B cell (primary cell): ENCODE measurements around the gene RPTOR. TPM values are rescaled to one million over a fixed set of nuclear protein-coding genes. Genes with fewer than 3 reads are reported as not detected.

Experiments used
- ATAC-seq: fragments of 200-7000 bp; cut with Tn5 transposase; one replicate; pipeline ENCODE4 v1.10.0; 2021; ENCODE audit warnings: low read depth, mild to moderate bottlenecking, moderate number of reproducible peaks, moderate library complexity
- CTCF ChIA-PET: fragments of 350-600 bp; sonication (Branson Sonifier 250); formaldehyde crosslinking; loops from one replicate; lab custom pipeline; 2021; ENCODE audit warnings: antibody characterized with exemption, inconsistent platforms; lab: Charles Lee
- POLR2A ChIA-PET: fragments of 350-600 bp; sonication (Branson Sonifier 250); formaldehyde crosslinking; loops from one replicate; lab custom pipeline; 2021; ENCODE audit warnings: antibody characterized with exemption; lab: Charles Lee
- DNase-seq: peaks from one replicate; pipeline ENCODE4 v3.0.0; 2013
- H2AFZ ChIP-seq: 2 replicates; pipeline ENCODE4 v1.6.1; 2012; ENCODE audit warnings: mild to moderate bottlenecking, low read depth, low read length; ENCODE audit not compliant: insufficient read depth, poor library complexity, severe bottlenecking
- H3K27ac ChIP-seq, 2 donors: 1 replicate in 1 of 2; 2 replicates in 1 of 2; pipeline ENCODE4 v1.5.1; 2012 to 2013; ENCODE audit warnings: low read length in 2 of 2, mild to moderate bottlenecking in 2 of 2, moderate library complexity in 1 of 2
- H3K27me3 ChIP-seq, 4 experiments: fragments of 200-600 bp in 1 of 4; sonication (generic) in 1 of 4; replicated peaks in 1 of 4; 1 replicate in 2 of 4; 2 replicates in 2 of 4; pipeline versions ENCODE4 v1.6.1 to v1.7.0; 2013 to 2016; ENCODE audit warnings: low read length in 3 of 4, mild to moderate bottlenecking in 2 of 4, mixed read lengths in 1 of 4, moderate library complexity in 1 of 4; ENCODE audit not compliant: insufficient read depth in 4 of 4, control insufficient read depth in 3 of 4; ENCODE audit errors: control extremely low read depth in 1 of 4
- H3K36me3 ChIP-seq, 2 experiments: replicated peaks in 1 of 2; 1 replicate in 1 of 2; 2 replicates in 1 of 2; pipeline versions ENCODE4 v1.6.1 to v1.7.1; 2013; ENCODE audit warnings: low read length in 1 of 2; ENCODE audit not compliant: insufficient read depth in 2 of 2, control insufficient read depth in 1 of 2; ENCODE audit errors: control extremely low read depth in 1 of 2, extremely low read depth in 1 of 2
- H3K4me1 ChIP-seq, 2 donors: fragments of 200-600 bp in 1 of 2; sonication (generic) in 1 of 2; 1 replicate in 1 of 2; 2 replicates in 1 of 2; pipeline versions ENCODE4 v1.5.1 to v1.6.1; 2013 to 2017; ENCODE audit warnings: low read length in 2 of 2; ENCODE audit not compliant: control insufficient read depth in 2 of 2, insufficient read depth in 2 of 2
- H3K4me2 ChIP-seq: replicated peaks from 2 replicates; pipeline ENCODE3; 2012; ENCODE audit warnings: mild to moderate bottlenecking, low read depth, low read length; ENCODE audit not compliant: poor library complexity, severe bottlenecking
- H3K4me3 ChIP-seq, 5 experiments: fragments of 200-600 bp in 1 of 5; sonication (generic) in 1 of 5; 1 replicate in 3 of 5; 2 replicates in 2 of 5; pipeline versions ENCODE4 v1.5.1 to v1.7.0; 2011 to 2016; ENCODE audit warnings: low read length in 4 of 5, mild to moderate bottlenecking in 4 of 5, low read depth in 2 of 5, control low read depth in 1 of 5, moderate library complexity in 1 of 5; ENCODE audit not compliant: insufficient read depth in 1 of 5; ENCODE audit errors: control extremely low read depth in 1 of 5, extremely low read depth in 1 of 5
- H3K79me2 ChIP-seq: fragments of 200-600 bp; sonication (generic); one replicate; pipeline ENCODE4 v1.6.0; 2016; ENCODE audit warnings: low read length; ENCODE audit not compliant: control insufficient read depth, insufficient read depth
- H3K9ac ChIP-seq: fragments of 200-600 bp; sonication (generic); 2 replicates; pipeline ENCODE4 v1.6.1; 2017; ENCODE audit warnings: mild to moderate bottlenecking, low read length, moderate library complexity
- H3K9me3 ChIP-seq, 3 donors: one replicate each; pipeline versions ENCODE4 v1.6.1 to v1.7.1; 2013; ENCODE audit warnings: low read length in 2 of 3; ENCODE audit not compliant: control insufficient read depth in 2 of 3, insufficient read depth in 1 of 3; ENCODE audit errors: control extremely low read depth in 1 of 3
- H4K20me1 ChIP-seq: 2 replicates; pipeline ENCODE4 v1.6.0; 2012; ENCODE audit warnings: mild to moderate bottlenecking, low read length; ENCODE audit not compliant: insufficient read depth, control insufficient read depth, poor library complexity, severe bottlenecking
- H3K27ac Mint-ChIP-seq: one replicate; pipeline ENCODE4 v1.8.0; 2021; ENCODE audit warnings: mixed read lengths
- H3K27me3 Mint-ChIP-seq: one replicate; pipeline ENCODE4 v1.8.0; 2021; ENCODE audit warnings: mixed read lengths
- H3K4me1 Mint-ChIP-seq: one replicate; pipeline ENCODE4 v1.8.0; 2021; ENCODE audit warnings: mixed read lengths
- H3K4me3 Mint-ChIP-seq: one replicate; pipeline ENCODE4 v1.8.0; 2021; ENCODE audit warnings: mixed read lengths
- H3K9me3 Mint-ChIP-seq: one replicate; pipeline ENCODE4 v1.8.0; 2022; ENCODE audit warnings: mixed read lengths; ENCODE audit not compliant: insufficient read depth
- EZH2 ChIP-seq: IDR thresholded peaks from 2 replicates; pipeline ENCODE4 v1.6.1; 2012; ENCODE audit warnings: borderline replicate concordance, low read depth, mild to moderate bottlenecking, moderate library complexity, low read length; ENCODE audit not compliant: insufficient read depth, poor library complexity, severe bottlenecking
- WGBS: methylation state at CpG from one replicate; pipeline ENCODE4 v1.1.5; 2013; ENCODE audit warnings: missing lambda C conversion rate; ENCODE audit not compliant: insufficient coverage; 5-methylcytosine and 5-hydroxymethylcytosine counted together
- intact Hi-C: fragments of 100-400 bp; cut with micrococcal nuclease; formaldehyde crosslinking; loops from one replicate; pipeline ENCODE4 v1.10.0; 2022
- polyA plus RNA-seq: library from polyadenylated mRNA; depleted of rRNA; stranded (reverse); fragments of >200 nt; gene quantifications from 2 replicates; pipeline ENCODE4 v1.2.3, GENCODE V29; 2012
- total RNA-seq, 2 donors: library from RNA; stranded (reverse); fragments of 120-200 nt in 1 of 2; gene quantifications; 1 replicate in 1 of 2; 2 replicates in 1 of 2; pipeline versions ENCODE4 v1.2.3 to v1.2.4, GENCODE V29; 2013 to 2022
- TF ChIP-seq, protein P1 (sequence below): fragments of 200-600 bp; IDR thresholded peaks from one replicate; pipeline ENCODE4 v1.8.0; 2022; ENCODE audit warnings: antibody characterized with exemption, mild to moderate bottlenecking

RPTOR gene
- total and polyA plus RNA-seq, 2 donors (not counting 1 experiment from before 2014, with no cell fraction given), result 13.4 to 58.8 TPM

- Histone ChIP-seq H4K20me1 (peaks cover 75% of the 10 kb centered on the region), H3K9me3 (no peaks in the 10 kb centered on the region), H3K4me3 (no peak overlapping the region), H3K9ac (no peak overlapping the region), H3K27ac (no peak overlapping the region), H3K36me3 (no peaks in the 10 kb centered on the region), H2AFZ (no peak overlapping the region), H3K27me3 (no peaks in the 10 kb centered on the region), H3K79me2 (peaks cover 88% of the 10 kb centered on the region), H3K4me2 (no peak overlapping the region), H3K4me1 (no peaks in the 10 kb centered on the region)
- H3K27ac Mint-ChIP-seq, result no peak overlapping the region
- no peak overlapping the region for H3K4me3 Mint-ChIP-seq
- no peak for TF ChIP-seq EZH2
- TF ChIP-seq, protein P1, sequence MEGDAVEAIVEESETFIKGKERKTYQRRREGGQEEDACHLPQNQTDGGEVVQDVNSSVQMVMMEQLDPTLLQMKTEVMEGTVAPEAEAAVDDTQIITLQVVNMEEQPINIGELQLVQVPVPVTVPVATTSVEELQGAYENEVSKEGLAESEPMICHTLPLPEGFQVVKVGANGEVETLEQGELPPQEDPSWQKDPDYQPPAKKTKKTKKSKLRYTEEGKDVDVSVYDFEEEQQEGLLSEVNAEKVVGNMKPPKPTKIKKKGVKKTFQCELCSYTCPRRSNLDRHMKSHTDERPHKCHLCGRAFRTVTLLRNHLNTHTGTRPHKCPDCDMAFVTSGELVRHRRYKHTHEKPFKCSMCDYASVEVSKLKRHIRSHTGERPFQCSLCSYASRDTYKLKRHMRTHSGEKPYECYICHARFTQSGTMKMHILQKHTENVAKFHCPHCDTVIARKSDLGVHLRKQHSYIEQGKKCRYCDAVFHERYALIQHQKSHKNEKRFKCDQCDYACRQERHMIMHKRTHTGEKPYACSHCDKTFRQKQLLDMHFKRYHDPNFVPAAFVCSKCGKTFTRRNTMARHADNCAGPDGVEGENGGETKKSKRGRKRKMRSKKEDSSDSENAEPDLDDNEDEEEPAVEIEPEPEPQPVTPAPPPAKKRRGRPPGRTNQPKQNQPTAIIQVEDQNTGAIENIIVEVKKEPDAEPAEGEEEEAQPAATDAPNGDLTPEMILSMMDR, result no peak
- intact Hi-C loops, result no loop called here
- ChIA-PET CTCF (interaction anchor here (1.0 kb wide), 1 partner anchor 21 kb away, joined by 3 read pairs; no protein-coding TSS in a partner anchor), POLR2A (no interaction called here)
- H3K9me3 Mint-ChIP-seq, result no peaks in the 10 kb centered on the region
- DNase-seq (no peak), ATAC-seq (no peak)
- H3K27me3 Mint-ChIP-seq, result no peaks in the 10 kb centered on the region
- 79% methylated on average over 8 of the region's 12 CpGs for WGBS
- H3K4me1 Mint-ChIP-seq, result peaks cover 30% of the 10 kb centered on the region
Measured at GRCh38 chr17:80596760-80597608, 52.3 kb downstream of the RPTOR start.
